ENCODE results near the gene RUNDC1.
"Not testable (repeated sequence)": the region's sequence is repeated elsewhere in the genome, so short reads cannot be mapped to it uniquely, and the experiment has no call there.

- TF ChIP-seq CTCF (IDR thresholded peaks at IDR 0.05); SIN3A (IDR thresholded peaks at IDR 0.05; ENCODE audit: borderline replicate concordance, insufficient read depth, low read depth, low read length): not testable (repeated sequence)
Observed at GRCh38 chr17:42975701-42976100, 4.7 kb upstream of the RUNDC1 start.
